Measurements from ENCODE around the gene COPS6. TPM values are rescaled to one million over a fixed set of nuclear protein-coding genes. Genes with fewer than 3 reads are reported as not detected.

The COPS6 gene
- total RNA-seq, 4 donors from 2014 or later, result 32.5 to 71.5 (median 39.9) TPM

DNA sequence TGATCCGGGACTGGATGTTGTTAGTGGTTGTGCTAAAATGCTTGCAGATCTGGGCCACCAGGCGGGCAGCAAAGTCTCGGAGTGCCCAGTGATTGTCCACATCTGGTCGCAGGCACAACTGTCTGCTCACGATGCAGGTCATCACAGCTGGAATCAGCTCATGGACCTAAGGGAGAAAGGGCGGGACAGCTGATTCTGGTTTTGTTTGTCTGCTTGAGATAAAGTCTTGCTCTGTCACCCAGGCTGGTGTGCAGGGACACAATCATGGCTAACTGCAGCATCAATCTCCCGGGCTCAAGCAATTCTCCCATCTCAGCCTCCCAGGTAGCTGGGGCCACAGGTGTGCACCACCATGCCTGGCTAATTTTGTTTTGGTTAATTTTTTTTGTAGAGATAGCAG lies 22.4 kb downstream of the COPS6 start:
- intact Hi-C loops (cut with DNase I), result no loop called here
- Histone ChIP-seq H3K27ac (no peak overlapping the region), H3K27me3 (no peaks in the 10 kb centered on the region), H3K9me3 (no peaks in the 10 kb centered on the region), H3K4me3 (replicated peaks in 1 of 3) (no peak overlapping the region), H3K36me3 (peaks cover 27 to 39% of the 10 kb centered on the region in 2 donors), H3K4me1 (no peaks in the 10 kb centered on the region)
- 90 to 97% methylated on average over 7 of the region's 7 CpGs for WGBS, 2 donors
- no peak for TF ChIP-seq CTCF (IDR thresholded peaks at IDR 0.05)
- no peak for TF ChIP-seq POLR2A (IDR thresholded peaks at IDR 0.05)
- DNase-seq, result no peak

DNA sequence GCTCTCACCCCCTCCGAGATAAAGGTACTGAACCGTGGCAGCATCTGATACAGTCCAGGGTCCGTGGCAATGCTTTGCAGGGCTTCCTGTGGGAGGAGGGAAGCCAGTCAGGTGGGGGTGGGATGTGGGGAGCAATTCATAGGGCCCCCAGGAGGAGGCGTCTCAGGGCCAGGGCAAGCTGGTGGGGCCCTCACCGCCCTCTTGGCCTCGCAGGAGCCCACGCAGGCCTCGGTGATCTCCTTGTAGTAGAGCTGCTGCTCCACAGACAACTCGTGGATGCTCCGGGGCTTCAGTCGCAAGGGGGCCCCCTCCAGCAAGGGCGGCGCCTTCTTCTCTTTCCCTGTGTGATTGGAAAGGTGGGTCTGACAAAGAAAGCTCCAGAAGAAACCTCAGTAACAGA lies 23.1 kb downstream of the COPS6 start:
- intact Hi-C loops (cut with DNase I), result no loop called here
- no peak for DNase-seq
- H3K4me3 ChIP-seq (replicated peaks in 1 of 3), result no peak overlapping the region
- H3K36me3 ChIP-seq, result peaks cover 27 to 34% of the 10 kb centered on the region in 2 donors
- H3K9me3 ChIP-seq, result no peaks in the 10 kb centered on the region
- H3K27me3 ChIP-seq, result no peaks in the 10 kb centered on the region
- H3K4me1 ChIP-seq, result no peaks in the 10 kb centered on the region
- TF ChIP-seq CTCF (IDR thresholded peaks at IDR 0.05), result no peak
- no peak for TF ChIP-seq POLR2A (IDR thresholded peaks at IDR 0.05)
- 96% methylated on average over 5 to 10 of the region's 13 CpGs for WGBS, 2 donors
- H3K27ac ChIP-seq, result no peak overlapping the region

- Histone ChIP-seq H3K4me1 (peaks cover under 1 to 5% of the 10 kb centered on the region in 2 donors), H3K27ac (no peak overlapping the region), H3K27me3 (no peaks in the 10 kb centered on the region), H3K9me3 (no peaks in the 10 kb centered on the region), H3K4me3 (replicated peaks in 1 of 3) (no peak overlapping the region), H3K36me3 (peaks cover 16 to 25% of the 10 kb centered on the region in 2 donors)
- intact Hi-C loops (cut with DNase I), result no loop called here
- 92 to 95% methylated on average over 7 of the region's 7 CpGs for WGBS, 2 donors
- no peak for DNase-seq
- no peak for TF ChIP-seq POLR2A (IDR thresholded peaks at IDR 0.05)
Observed at GRCh38 chr7:100115026-100115425, 26.3 kb downstream of the COPS6 start.

- Histone ChIP-seq H3K4me3 (replicated peaks in 1 of 3) (peak overlapping the region; percentile 30 to 85 (median 77)), H3K27ac (peak overlapping the region in 2 of 3 donors; percentile 81 to 96), H3K9me3 (no peaks in the 10 kb centered on the region), H3K27me3 (no peaks in the 10 kb centered on the region), H3K4me1 (peaks cover 7 to 12% of the 10 kb centered on the region in 2 donors), H3K36me3 (no peaks in the 10 kb centered on the region)
- intact Hi-C loops (cut with DNase I), result no loop called here
- DNase-seq, result no peak
- 26% methylated on average over 15 to 18 of the region's 18 CpGs for WGBS, 2 donors
- TF ChIP-seq CTCF (IDR thresholded peaks at IDR 0.05), result no peak
- no peak for TF ChIP-seq POLR2A (IDR thresholded peaks at IDR 0.05)
Observed at GRCh38 chr7:100118388-100119071, 29.8 kb downstream of the COPS6 start.

GRCh38 chr7:100119072-100119969 lies 30.6 kb downstream of the COPS6 start, which contains the start of the genes CNPY4 and TAF6:
Gene CNPY4 (plus strand): TSS chr7:100119634. CDS start chr7:100119745, 111 bp downstream.
Gene TAF6 (minus strand): TSS chr7:100119358. CDS start chr7:100114209, 5,149 bp downstream.
- Histone ChIP-seq H3K36me3 (no peaks in the 10 kb centered on the region), H3K4me3 (replicated peaks in 1 of 3) (peak within 1 kb of the TSS; percentile 40 to 85 (median 77)), H3K27me3 (no peaks in the 10 kb centered on the region), H3K9me3 (no peaks in the 10 kb centered on the region), H3K27ac (peak within 1 kb of the TSS; percentile 64 to 96 (median 81)), H3K4me1 (peaks cover 7 to 12% of the 10 kb centered on the region in 2 donors)
- intact Hi-C loops (cut with DNase I), result no loop called here
- TF ChIP-seq CTCF (IDR thresholded peaks at IDR 0.05) (peak in 2 of 6 experiments; percentile 6 to 28), POLR2A (IDR thresholded peaks at IDR 0.05) (peak; percentile 38 to 74)
- peak; percentile 94 to 97 for DNase-seq
- 1% methylated on average over 21 to 49 of the region's 49 CpGs for WGBS, 2 donors

All from thyroid gland (tissue), 4 donors.